ENCODE results near the gene SPDYC. TPM values are rescaled to one million over a fixed set of nuclear protein-coding genes. Genes with fewer than 3 reads are reported as not detected.

Gene SPDYC
- total and polyA plus RNA-seq, 2 experiments from 2014 or later = 0.27 TPM; not detected in 1

DNA sequence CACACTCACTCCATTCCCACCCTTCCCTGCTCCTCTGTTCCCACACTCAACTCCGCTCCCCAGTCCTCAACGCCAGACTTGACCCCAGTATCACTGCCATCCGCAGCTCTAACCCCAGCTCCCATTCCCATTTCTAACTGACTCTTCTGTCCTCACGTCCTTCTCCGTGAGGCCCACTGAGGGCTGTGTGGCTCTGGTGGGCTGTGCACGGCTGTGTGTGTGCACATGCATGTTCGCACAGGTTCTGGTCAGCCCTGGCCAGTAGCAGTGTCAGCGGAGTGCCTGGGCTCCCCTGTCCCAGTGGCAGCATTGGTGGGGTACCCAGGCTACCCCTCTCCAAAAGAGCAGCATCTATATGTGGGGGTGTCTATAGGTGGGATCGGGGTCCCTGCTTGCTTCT, 16.7 kb downstream of the SPDYC start:
- Mint-ChIP-seq H3K9me3 (no peaks in the 10 kb centered on the region), H3K4me1 (peaks cover 46% of the 10 kb centered on the region), H3K36me3 (ENCODE audit: low read depth) (peaks cover 58% of the 10 kb centered on the region), H3K27me3 (ENCODE audit: insufficient read depth, low read depth, poor library complexity) (peaks cover 23% of the 10 kb centered on the region), H3K4me3 (no peak overlapping the region; the same call in 2 of the 3 replicates), H3K27ac (no peak overlapping the region)
- peaks cover 16% of the 10 kb centered on the region for H3K79me2 ChIP-seq (replicated peaks; ENCODE audit: insufficient read depth)
- no peak overlapping the region for H3K4me2 ChIP-seq
- no peaks in the 10 kb centered on the region for H3K27me3 ChIP-seq (ENCODE audit: insufficient read depth)
- TF ChIP-seq, protein P1, sequence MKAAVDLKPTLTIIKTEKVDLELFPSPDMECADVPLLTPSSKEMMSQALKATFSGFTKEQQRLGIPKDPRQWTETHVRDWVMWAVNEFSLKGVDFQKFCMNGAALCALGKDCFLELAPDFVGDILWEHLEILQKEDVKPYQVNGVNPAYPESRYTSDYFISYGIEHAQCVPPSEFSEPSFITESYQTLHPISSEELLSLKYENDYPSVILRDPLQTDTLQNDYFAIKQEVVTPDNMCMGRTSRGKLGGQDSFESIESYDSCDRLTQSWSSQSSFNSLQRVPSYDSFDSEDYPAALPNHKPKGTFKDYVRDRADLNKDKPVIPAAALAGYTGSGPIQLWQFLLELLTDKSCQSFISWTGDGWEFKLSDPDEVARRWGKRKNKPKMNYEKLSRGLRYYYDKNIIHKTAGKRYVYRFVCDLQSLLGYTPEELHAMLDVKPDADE (IDR thresholded peaks at IDR 0.05) = no peak
- TF ChIP-seq POLR2AphosphoS5 (IDR thresholded peaks at IDR 0.05; ENCODE audit: low read depth) (no peak), JUNB (IDR thresholded peaks at IDR 0.05; ENCODE audit: unreplicated experiment) (no peak), EZH2phosphoT487 (IDR thresholded peaks at IDR 0.05; ENCODE audit: unreplicated experiment) (no peak), CREB1 (CRISPR knock-in tag; IDR thresholded peaks at IDR 0.05; ENCODE audit: low read depth) (no peak), EZH2 (IDR thresholded peaks at IDR 0.05; ENCODE audit: low read depth, unreplicated experiment) (no peak), NANOG (IDR thresholded peaks at IDR 0.05; ENCODE audit: borderline replicate concordance) (no peak), ZNF331 (CRISPR knock-in tag; IDR thresholded peaks at IDR 0.05; ENCODE audit: low read depth) (no peak)
- TF ChIP-seq, protein P2, sequence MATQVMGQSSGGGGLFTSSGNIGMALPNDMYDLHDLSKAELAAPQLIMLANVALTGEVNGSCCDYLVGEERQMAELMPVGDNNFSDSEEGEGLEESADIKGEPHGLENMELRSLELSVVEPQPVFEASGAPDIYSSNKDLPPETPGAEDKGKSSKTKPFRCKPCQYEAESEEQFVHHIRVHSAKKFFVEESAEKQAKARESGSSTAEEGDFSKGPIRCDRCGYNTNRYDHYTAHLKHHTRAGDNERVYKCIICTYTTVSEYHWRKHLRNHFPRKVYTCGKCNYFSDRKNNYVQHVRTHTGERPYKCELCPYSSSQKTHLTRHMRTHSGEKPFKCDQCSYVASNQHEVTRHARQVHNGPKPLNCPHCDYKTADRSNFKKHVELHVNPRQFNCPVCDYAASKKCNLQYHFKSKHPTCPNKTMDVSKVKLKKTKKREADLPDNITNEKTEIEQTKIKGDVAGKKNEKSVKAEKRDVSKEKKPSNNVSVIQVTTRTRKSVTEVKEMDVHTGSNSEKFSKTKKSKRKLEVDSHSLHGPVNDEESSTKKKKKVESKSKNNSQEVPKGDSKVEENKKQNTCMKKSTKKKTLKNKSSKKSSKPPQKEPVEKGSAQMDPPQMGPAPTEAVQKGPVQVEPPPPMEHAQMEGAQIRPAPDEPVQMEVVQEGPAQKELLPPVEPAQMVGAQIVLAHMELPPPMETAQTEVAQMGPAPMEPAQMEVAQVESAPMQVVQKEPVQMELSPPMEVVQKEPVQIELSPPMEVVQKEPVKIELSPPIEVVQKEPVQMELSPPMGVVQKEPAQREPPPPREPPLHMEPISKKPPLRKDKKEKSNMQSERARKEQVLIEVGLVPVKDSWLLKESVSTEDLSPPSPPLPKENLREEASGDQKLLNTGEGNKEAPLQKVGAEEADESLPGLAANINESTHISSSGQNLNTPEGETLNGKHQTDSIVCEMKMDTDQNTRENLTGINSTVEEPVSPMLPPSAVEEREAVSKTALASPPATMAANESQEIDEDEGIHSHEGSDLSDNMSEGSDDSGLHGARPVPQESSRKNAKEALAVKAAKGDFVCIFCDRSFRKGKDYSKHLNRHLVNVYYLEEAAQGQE (IDR thresholded peaks at IDR 0.05; ENCODE audit: unreplicated experiment) = no peak
- peaks cover 26% of the 10 kb centered on the region for H3F3A ChIP-seq (replicated peaks; ENCODE audit: low read depth)
- no peaks in the 10 kb centered on the region for H3K9me2 ChIP-seq (ENCODE audit: insufficient read depth)
- H3K4me3 ChIP-seq = no peak overlapping the region
- ATAC-seq (no peak), DNase-seq (ENCODE audit: low spot score) (no peak)
- H3K27ac ChIP-seq (ENCODE audit: low read depth) = no peak overlapping the region
- no peak overlapping the region for H2AFZ ChIP-seq
- H3K4me1 ChIP-seq (ENCODE audit: insufficient read depth) = peaks cover 33% of the 10 kb centered on the region
- no peaks in the 10 kb centered on the region for H4K20me1 ChIP-seq (replicated peaks; ENCODE audit: insufficient read depth)
- peaks cover 18% of the 10 kb centered on the region for H3K36me3 ChIP-seq (ENCODE audit: insufficient read depth)

DNA sequence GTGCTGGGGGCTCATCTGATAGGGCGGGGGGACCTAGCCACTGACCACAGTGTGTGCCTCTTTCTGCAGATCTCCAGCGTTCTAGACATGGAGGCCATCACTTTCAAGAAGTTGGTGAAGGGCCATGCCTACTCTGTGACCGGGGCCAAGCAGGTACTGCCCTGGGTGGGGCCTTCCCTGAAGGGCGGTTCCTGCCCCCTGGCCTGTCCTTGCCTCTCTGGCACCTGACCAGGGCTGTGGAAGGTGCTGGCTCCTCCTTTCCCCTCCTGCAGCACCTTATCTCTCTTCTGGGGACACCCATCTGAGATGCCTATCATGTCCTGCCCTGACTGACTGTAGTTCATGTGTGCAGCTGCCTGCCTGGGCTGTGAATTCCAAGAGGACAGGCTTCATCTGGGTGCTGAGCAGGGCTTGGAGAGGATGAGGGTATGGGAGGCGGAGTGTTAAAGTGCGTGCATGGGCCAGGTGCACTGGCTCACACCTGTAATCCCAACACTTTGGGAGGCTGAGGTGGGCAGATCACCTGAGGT, 17.2 kb downstream of the SPDYC start:
- Mint-ChIP-seq H3K4me3 (no peak overlapping the region), H3K4me1 (peaks cover 46% of the 10 kb centered on the region), H3K36me3 (ENCODE audit: low read depth) (peaks cover 63% of the 10 kb centered on the region), H3K27ac (no peak overlapping the region), H3K27me3 (ENCODE audit: insufficient read depth, low read depth, poor library complexity) (peaks cover 23% of the 10 kb centered on the region), H3K9me3 (no peaks in the 10 kb centered on the region)
- ATAC-seq (no peak), DNase-seq (ENCODE audit: low spot score) (no peak)
- TF ChIP-seq JUNB (IDR thresholded peaks at IDR 0.05; ENCODE audit: unreplicated experiment) = no peak
- TF ChIP-seq, protein P1 (IDR thresholded peaks at IDR 0.05) = no peak
- TF ChIP-seq, protein P2 (IDR thresholded peaks at IDR 0.05; ENCODE audit: unreplicated experiment) = no peak
- TF ChIP-seq EZH2phosphoT487 (IDR thresholded peaks at IDR 0.05; ENCODE audit: unreplicated experiment) = no peak
- Histone ChIP-seq H3K27ac (ENCODE audit: low read depth) (no peak overlapping the region), H2AFZ (no peak overlapping the region), H3K79me2 (replicated peaks; ENCODE audit: insufficient read depth) (peaks cover 16% of the 10 kb centered on the region), H3K4me3 (no peak overlapping the region), H3K27me3 (ENCODE audit: insufficient read depth) (no peaks in the 10 kb centered on the region), H3K9me2 (ENCODE audit: insufficient read depth) (no peaks in the 10 kb centered on the region), H3K36me3 (ENCODE audit: insufficient read depth) (peaks cover 23% of the 10 kb centered on the region), H3K4me1 (ENCODE audit: insufficient read depth) (peaks cover 33% of the 10 kb centered on the region), H4K20me1 (replicated peaks; ENCODE audit: insufficient read depth) (0 out of 2 replicates have a peak, but pooled peaks cover 2% of the 10 kb centered on the region), H3K4me2 (no peak overlapping the region), H3F3A (replicated peaks; ENCODE audit: low read depth) (peaks cover 26% of the 10 kb centered on the region)
